ENCODE data around the gene SOX13.

The SOX13 gene

DNA sequence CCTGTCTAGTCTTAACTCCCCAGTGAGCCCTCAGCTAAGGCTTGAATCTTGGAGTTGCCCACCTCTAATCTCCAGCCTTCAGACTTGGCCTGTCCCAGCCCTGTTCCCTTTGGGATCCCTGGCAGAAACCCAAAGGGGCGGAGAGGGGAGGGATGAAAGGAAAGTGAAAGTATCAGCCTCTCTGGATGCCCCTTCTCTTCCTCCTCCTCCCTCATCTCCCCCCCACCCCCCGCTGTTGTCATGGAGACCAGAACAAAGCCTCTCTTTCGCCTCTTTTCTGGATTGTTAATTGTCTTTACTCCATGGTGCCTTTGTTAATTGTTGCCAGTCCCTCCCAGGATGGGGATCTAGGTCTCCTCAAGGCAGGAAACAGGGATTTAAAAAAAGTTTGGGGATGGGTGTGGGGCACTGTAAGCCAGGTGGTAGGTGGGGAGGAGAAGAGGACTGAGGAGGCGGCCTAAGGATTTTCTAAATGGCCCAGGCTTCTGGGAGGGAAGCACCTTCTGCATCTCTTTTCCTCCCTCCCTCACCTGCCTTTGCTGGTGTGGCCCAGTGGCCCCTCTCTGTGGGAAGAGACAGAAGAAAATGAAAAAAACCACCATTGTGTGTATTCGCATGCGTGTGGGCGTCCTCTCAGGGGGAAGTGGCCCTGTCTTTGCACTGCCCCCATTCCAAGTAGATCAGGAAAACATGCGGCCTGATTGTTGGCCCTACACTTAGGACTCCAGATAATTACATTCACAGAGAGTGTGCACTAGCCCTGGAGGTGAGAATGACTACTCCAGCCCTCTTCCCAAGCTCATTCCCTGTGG is 7.5 kb upstream of the SOX13 start:
- DNase-seq = no peak

GRCh38 chr1:204065986-204066300 is 7.0 kb upstream of the SOX13 start:
- no peak for DNase-seq

DNA sequence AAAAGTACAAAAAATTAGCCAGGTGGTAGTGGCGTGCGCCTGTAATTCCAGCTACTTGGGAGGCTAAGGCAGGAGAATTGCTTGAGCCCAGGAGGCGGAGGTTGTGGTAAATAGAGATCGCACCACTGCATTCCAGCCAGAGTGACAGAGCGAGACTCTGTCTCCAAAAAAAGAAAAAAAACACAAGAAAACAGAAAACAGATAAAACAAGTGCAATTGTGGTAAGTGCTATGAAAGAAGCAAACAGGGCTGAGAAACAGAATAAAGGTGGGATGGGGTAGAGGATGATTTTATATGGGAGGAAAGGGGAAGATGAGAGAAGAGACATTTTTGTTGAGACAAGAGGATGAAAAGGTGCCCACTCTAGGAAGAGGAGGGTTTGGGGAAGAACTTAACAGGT is 5.0 kb upstream of the SOX13 start:
- no peak for DNase-seq

- DNase-seq = no peak
Observed at GRCh38 chr1:204069887-204070286, 3.0 kb upstream of the SOX13 start.

- no peak for DNase-seq
Observed at GRCh38 chr1:204070895-204071294, 2.0 kb upstream of the SOX13 start.

- DNase-seq = no peak
Observed at GRCh38 chr1:204073837-204074273, 940 bp downstream of the SOX13 start.

DNA sequence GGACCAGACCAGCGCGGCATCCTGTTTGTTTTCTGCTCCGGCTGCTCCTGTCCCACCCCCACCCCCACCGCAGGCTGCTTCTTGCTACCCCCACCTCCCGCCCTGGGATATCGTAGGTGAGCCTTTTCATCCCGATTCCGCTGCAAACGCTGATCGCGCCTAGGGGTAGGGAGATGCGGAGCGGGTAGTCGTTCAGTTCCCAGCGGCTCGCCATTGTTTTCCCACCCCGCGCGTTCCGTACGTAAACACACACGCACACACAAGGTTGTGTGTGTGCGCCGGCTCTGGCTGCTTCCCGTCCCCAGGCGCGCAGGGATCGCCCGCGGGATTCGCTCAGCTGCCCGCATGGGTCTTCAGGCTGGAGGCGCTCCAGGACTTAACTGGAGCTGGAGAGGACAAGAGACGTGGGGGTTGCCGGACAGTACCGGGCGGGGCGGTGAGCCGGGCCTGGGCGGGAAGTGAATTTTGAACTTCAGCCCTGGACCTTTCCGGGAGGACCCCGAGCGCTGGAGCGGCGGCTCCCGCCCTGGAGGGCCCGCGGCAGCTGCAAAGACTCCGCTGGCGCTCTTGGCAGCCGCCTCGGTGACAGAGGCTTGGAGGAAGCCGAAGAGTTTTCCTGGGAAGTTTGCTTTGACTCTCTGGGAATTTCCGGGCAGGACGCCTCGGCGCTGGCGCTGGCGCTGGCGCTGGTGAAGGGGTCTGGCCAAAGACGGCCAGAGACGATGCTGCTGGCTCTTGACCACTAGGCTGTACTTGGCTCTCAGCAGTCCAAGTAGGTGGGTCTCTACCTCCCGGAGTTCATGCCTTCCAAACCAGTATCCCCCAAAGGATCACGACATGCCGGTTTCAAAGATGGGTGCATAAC is 1.6 kb downstream of the SOX13 start:
- no peak for DNase-seq

- DNase-seq = no peak
Observed at GRCh38 chr1:204075139-204075521, 2.2 kb downstream of the SOX13 start.

DNA sequence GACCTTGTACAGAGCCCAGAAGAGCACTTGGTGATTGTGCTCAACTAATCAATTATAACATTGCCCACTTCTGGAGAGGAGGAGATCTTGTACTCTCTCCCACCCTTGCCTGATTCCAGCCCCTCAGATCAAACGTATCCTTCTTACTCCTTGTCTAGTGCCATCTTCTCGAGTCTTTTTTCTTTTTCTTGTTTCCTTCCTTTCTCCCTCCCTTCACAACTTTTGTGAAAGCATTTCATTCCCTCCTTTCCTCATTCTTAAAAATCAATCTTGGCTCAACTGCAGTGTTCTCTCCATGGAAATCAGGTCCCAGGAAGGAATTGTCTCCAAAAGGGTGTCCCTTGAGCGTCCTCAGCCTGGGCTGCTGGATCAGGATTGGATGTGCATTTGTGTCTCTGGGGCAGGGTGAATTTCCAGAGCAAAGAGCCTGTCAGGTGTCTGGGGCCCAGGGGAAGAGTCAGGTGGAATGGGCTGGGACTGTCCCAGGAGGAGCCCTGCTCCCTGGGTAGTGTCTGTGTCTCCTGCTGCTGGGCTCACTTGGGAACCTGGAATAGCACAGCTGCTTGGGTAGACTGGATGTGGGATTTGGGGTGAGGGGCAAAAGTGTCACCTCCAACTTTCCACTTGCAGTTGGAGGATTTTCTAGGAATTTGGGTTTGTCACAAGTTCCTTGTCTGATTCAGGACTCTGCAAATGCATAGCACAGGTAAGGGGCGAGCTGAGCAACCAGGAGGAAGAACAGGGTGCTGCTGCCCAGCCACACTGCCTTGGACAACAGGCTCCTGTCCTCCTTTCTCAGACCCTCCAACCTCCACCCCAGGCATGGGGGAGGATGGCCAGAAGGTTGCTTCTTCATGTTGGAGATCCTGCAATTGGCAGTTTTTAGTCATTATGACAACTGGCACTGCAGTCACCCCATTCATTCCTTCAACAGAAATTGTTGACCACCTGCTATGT is 3.3 kb downstream of the SOX13 start:
- DNase-seq = no peak

DNA sequence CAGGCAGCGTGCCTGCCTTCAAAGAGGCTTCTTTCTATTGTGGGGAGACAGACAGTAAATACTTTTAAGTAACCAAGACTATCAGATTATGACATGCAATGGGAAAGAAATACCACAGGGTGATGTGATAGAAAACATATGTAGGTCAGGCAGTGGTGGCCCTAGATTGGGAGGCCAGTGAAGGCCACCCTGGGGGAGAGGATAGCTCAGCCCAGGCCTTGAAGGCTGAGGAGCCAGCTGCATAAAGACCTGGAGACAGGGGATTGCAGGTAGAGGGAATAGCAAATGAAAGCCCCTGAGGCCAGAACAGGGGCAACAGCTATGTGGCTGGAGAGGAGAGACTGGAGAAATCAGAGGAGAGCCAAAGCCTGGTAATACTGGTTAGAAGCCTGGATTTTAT is 4.0 kb downstream of the SOX13 start:
- no peak for DNase-seq

DNA sequence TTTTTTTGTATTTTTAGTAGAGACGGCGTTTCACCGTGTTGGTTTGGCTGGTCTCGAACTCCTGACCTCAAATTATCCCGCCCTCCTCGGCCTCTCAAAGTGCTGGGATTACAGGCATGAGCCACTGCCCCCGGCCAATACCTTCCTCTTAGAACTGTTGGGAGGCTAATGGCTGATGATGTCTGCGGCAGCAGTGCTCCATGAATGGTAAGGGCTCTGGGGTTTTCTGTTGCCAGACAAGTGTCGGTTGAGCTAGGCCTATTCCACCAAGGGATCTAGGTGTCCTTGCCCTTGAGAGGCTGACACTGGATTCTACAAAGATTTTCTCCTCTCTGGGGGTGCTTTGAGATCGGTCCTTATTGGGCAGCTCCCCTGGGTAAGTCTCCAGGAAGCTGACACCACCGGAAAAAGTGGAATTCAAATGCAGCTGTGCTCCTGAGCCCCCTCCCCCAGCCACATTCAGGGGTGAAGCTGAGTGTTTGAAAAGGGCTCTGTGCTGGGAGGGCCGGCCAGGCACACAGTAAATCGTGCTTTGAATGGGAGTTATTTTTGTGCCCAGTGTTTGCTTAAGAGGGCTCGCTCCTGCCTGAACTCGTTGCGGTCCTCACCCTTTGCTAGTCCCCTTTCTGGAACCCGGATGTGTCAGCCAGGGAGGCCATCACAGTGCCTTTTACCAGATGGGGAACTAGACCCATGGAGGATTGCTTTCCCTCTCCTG is 5.2 kb downstream of the SOX13 start:
- no peak for DNase-seq

GRCh38 chr1:204079608-204079999 is 6.7 kb downstream of the SOX13 start:
- DNase-seq = no peak

DNA sequence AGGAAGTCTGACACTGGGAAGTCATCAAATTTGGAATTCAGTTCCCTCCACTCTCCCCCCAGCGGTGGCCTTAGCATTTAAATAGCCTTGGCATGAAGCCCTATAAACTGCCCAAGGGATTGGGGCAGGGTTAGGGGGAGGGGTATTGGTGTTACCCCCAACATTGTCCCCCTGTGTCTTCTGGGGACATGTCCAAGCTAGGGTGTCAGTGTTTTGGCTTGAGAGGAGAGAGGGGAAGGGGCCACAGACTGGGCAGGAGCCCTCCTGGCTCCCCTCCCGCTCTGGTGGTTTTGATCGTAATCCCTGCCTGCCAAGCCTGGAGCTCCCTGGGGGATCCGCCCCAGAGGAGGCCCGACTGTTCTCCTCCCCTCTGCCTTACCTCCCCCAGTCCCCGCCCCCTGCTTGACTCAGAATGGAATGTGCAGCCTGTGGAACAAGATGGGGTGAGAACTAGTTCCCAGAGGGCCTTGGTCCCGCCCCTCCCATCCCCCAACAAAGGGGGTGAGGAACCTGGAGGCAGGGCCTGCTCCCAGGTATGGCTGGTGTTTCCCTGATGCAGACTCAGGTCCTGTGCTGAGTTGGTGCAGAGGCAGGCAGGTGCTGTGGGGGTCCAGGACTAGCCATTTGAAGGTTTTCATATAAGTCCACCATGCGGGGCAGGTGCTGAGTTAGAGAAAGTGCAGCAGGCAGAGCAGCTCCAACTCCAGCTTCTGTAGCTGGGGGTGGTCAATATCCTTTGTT is 7.4 kb downstream of the SOX13 start:
- no peak for DNase-seq

DNA sequence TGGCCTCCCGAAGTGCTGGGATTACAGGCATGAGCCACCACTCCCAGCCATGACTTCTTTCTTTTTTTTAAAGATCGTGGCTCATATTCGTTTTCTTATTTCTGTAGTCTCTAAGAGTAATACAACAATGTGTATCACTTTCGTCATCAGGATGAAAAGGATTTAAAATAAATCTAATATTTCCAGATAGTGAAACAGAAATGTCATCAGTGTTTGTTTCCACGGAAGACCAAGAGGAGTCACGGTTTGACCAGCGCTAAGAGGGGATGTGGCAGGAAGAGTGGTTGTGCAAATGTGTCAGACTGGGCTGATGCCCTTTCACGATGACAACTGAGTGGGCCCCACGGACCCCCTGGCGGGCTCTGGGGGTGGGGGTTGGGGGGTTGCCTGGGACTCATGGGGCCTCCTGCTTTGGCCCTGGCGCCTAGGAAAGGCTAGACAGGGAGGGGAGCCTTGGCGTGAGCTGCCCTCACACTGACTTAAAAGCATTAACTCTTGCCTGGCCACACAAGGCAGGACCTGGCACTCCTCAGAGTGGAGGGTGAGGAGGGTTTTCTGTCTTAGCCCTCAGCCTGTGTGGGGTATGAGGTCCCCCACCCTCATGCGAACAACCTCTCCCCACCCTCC is 8.4 kb downstream of the SOX13 start:
- DNase-seq = no peak

GRCh38 chr1:204081791-204082513 is 9.0 kb downstream of the SOX13 start:
- no peak for DNase-seq

DNA sequence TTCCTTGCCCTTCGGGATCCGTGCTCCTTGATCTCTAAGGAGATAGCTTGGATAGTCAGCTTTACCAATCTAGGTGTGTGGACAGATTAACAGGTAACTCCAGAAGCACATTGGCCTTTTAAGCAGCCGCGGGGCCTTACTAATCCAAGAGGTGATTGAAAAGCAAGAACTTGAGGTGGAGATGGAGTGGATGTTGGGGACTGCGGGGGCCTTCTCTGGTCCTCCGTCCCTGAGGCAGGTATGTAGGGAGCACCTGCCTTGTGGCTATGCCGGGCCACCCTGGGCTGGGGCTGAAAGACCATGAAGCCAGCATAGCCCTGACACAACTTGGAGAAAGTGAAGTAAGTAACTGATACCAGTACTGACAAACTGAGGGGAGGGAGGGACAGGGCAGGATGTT is 10.6 kb downstream of the SOX13 start:
- DNase-seq = no peak

GRCh38 chr1:204084247-204084772 is 11.4 kb downstream of the SOX13 start:
- DNase-seq = no peak

DNA sequence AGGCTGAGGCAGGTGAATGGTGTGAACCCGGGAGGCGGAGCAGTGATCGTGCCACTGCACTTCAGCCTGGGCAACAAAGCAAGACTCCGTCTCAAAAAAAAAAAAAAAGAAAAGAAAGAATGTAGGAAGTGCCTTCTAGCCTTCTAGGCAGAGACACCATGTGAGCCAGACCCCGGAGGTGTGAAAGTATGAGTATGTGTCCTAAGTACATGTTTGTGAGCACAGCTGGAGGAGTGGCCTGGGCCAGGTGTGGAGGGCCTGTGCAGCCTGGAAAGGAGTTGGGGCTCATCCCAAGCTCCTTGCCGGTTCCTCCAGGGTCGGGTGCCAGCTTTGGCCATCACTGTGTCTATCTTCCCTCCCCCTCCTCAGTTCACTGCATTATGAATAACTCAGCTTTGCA is 13.0 kb downstream of the SOX13 start:
- no peak for DNase-seq

DNA sequence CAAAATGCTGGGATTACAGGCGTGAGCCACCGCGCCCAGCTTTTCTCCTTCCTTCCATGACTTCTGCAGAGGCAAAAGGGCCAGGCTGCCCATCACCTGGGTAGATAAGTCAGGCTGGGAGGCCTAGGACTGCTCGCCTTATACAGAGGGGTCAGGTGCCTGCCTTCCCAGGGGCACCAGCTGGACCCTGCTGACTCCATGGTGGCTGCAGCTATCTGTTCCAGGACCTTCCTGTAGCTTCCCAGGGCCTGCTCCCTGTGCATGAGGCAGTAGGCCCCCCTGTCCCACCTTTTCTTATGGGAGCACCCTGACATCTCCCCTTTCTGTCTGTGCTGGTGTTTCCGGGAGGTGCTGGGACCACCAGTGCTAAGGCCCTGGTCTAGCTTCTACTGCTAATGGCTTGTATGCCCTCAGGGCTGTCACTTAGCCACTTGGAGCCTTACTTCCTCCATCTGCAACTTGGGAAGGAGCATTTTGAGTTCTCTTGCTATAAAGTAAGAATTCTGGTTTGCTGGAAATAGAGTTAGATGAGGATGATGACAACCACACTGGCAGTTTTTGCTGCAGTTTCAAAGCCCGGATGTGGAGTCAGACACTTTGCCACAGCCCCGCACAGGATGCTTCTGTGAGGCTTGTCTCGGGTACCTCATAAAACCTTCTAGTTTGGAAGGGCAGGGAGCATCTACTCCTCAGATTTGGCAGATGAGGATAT is 14.4 kb downstream of the SOX13 start:
- DNase-seq = no peak
